DOHH2 (cell line): ENCODE data around the gene S100PBP.

Experiments used
- CTCF ChIP-seq: fragments of 200-600 bp; sonication (generic); IDR thresholded peaks from one replicate; pipeline ENCODE4 v1.5.1; 2014; ENCODE audit warnings: antibody characterized with exemption, mild to moderate bottlenecking, low read depth, low read length; ENCODE audit not compliant: poor library complexity, severe bottlenecking
- EZH2phosphoT487 ChIP-seq: fragments of 200-600 bp; sonication (generic); IDR thresholded peaks from 2 replicates; pipeline ENCODE4 v1.6.1; 2017; ENCODE audit warnings: borderline replicate concordance, mild to moderate bottlenecking, antibody characterized with exemption, low read length, moderate library complexity, mixed read lengths

GRCh38 chr1:32848354-32849063 lies 31.1 kb downstream of the S100PBP start:
- TF ChIP-seq CTCF (no peak), EZH2phosphoT487 (no peak)
